ENCODE results near the gene LEKR1.

GRCh38 chr3:156812521-156813335, 13.4 kb upstream of the LEKR1 start:
- TF ChIP-seq, protein P1, sequence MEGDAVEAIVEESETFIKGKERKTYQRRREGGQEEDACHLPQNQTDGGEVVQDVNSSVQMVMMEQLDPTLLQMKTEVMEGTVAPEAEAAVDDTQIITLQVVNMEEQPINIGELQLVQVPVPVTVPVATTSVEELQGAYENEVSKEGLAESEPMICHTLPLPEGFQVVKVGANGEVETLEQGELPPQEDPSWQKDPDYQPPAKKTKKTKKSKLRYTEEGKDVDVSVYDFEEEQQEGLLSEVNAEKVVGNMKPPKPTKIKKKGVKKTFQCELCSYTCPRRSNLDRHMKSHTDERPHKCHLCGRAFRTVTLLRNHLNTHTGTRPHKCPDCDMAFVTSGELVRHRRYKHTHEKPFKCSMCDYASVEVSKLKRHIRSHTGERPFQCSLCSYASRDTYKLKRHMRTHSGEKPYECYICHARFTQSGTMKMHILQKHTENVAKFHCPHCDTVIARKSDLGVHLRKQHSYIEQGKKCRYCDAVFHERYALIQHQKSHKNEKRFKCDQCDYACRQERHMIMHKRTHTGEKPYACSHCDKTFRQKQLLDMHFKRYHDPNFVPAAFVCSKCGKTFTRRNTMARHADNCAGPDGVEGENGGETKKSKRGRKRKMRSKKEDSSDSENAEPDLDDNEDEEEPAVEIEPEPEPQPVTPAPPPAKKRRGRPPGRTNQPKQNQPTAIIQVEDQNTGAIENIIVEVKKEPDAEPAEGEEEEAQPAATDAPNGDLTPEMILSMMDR (IDR thresholded peaks at IDR 0.05; ENCODE audit: poor library complexity, severe bottlenecking), result no peak
- TF ChIP-seq POLR2AphosphoS5 (IDR thresholded peaks at IDR 0.05) (no peak), MXI1 (conservative IDR thresholded peaks at IDR 0.05; ENCODE audit: poor library complexity, severe bottlenecking) (no peak)

Data from neural cell (in vitro differentiated cells).